Kidney epithelial cell (primary cell): Measurements from ENCODE around the gene ARHGEF19. TPM values are rescaled to one million over a fixed set of nuclear protein-coding genes. Genes with fewer than 3 reads are reported as not detected.
"Not testable (repeated sequence)": the region's sequence is repeated elsewhere in the genome, so short reads cannot be mapped to it uniquely, and the experiment has no call there.

Experiments
- DNase-seq: peaks from one replicate; pipeline ENCODE4 v3.0.0-alpha.2; 2010; ENCODE audit warnings: low read depth
- H3K27me3 ChIP-seq: 2 replicates; pipeline ENCODE4 v1.6.0; 2011; ENCODE audit warnings: low read length; ENCODE audit not compliant: control insufficient read depth, insufficient read depth
- H3K36me3 ChIP-seq: 2 replicates; pipeline ENCODE4 v1.5.1; 2011; ENCODE audit warnings: low read length; ENCODE audit not compliant: control insufficient read depth, insufficient read depth
- H3K4me3 ChIP-seq: 2 replicates; pipeline ENCODE4 v1.5.1; 2011; ENCODE audit warnings: low read depth, mild to moderate bottlenecking, control low read depth, low read length
- total RNA-seq: library from RNA; depleted of rRNA; stranded (reverse); fragments of >200 nt; gene quantifications from 2 replicates; pipeline ENCODE4 v1.2.3, GENCODE V29; 2015
- TF ChIP-seq, protein P1 (sequence below): IDR thresholded peaks from 2 replicates; pipeline ENCODE4 v1.5.1; 2011; ENCODE audit warnings: mild to moderate bottlenecking, moderate library complexity, low read length, control low read depth, inconsistent platforms; ENCODE audit not compliant: insufficient read depth, poor library complexity, severe bottlenecking

The ARHGEF19 gene
- total RNA-seq, 1 donor from 2014 or later: 5.6 TPM

DNA sequence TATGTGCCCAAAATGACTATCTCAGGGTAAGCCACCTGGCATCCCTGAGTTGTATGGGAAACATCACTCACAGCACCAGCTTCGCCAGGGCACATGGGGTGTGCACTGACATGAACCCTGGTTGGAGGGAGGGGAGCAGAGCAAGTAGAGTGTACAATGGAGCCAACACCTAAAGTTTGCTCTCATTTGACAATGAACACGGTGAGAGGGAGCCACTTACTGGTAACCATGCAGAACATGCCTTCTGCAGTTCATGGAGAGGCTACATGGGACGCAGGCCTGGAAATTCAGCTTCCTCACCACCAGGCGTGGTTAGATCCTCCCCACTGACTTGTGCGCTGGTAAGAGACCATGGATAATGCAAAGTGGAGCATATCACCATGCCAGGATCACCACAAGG is 34.5 kb upstream of the ARHGEF19 start:
- H3K27me3 ChIP-seq: no peaks in the 10 kb centered on the region

GRCh38 chr1:16246239-16246638 is 33.8 kb upstream of the ARHGEF19 start:
- not testable (repeated sequence) for H3K36me3 ChIP-seq, H3K27me3 ChIP-seq, H3K4me3 ChIP-seq, DNase-seq

More for the DNA sequence above, 34.5 kb upstream of the ARHGEF19 start:
- TF ChIP-seq, protein P1, sequence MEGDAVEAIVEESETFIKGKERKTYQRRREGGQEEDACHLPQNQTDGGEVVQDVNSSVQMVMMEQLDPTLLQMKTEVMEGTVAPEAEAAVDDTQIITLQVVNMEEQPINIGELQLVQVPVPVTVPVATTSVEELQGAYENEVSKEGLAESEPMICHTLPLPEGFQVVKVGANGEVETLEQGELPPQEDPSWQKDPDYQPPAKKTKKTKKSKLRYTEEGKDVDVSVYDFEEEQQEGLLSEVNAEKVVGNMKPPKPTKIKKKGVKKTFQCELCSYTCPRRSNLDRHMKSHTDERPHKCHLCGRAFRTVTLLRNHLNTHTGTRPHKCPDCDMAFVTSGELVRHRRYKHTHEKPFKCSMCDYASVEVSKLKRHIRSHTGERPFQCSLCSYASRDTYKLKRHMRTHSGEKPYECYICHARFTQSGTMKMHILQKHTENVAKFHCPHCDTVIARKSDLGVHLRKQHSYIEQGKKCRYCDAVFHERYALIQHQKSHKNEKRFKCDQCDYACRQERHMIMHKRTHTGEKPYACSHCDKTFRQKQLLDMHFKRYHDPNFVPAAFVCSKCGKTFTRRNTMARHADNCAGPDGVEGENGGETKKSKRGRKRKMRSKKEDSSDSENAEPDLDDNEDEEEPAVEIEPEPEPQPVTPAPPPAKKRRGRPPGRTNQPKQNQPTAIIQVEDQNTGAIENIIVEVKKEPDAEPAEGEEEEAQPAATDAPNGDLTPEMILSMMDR: no peak
- peaks cover 2% of the 10 kb centered on the region for H3K36me3 ChIP-seq
- no peak overlapping the region for H3K4me3 ChIP-seq
- no peak for DNase-seq

DNA sequence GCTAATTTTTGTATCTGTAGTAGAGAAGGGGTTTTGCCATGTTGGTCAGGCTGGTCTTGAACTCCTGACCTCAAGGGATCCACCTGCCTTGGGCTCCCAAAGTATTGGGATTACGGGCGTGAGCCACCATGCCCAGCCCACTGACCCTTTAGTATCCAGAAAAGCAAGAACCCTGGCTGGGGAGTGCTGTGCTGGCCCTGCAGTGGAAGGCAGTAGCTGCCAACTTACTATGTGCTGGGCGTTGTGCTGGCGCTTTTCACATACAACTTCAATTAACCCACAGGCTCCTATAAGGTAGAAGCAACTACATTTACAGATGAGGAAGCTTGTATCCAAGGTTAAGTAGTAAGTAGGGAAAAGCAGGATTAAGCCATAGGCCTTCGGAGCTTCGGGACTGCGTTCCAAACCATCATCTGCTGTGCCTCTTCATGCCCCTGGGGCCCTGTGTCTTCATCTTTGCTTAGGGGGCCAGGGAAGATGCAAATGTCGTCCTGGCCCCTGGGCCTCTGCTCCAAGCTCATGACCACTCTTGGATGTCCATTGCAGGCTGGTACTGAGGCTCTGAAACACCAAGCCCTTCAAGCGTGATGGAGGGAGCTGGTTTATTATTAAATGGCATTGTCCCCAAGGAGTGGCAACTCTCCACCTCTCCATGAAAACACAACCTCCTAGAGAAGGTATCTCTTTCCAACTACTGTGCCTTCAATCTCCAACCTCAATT is 33.2 kb upstream of the ARHGEF19 start:
- peaks cover 2% of the 10 kb centered on the region for H3K36me3 ChIP-seq
- TF ChIP-seq, protein P1: no peak
- no peak for DNase-seq
- H3K4me3 ChIP-seq: no peak overlapping the region
- no peaks in the 10 kb centered on the region for H3K27me3 ChIP-seq

GRCh38 chr1:16244650-16245285 is 32.3 kb upstream of the ARHGEF19 start:
- Histone ChIP-seq H3K36me3 (peaks cover 2% of the 10 kb centered on the region), H3K27me3 (no peaks in the 10 kb centered on the region), H3K4me3 (no peak overlapping the region)
- DNase-seq: no peak
- TF ChIP-seq, protein P1: no peak

GRCh38 chr1:16243936-16244649 is 31.6 kb upstream of the ARHGEF19 start:
- peak; percentile 32 for DNase-seq
- no peak overlapping the region for H3K4me3 ChIP-seq
- H3K36me3 ChIP-seq: peaks cover 2% of the 10 kb centered on the region
- H3K27me3 ChIP-seq: no peaks in the 10 kb centered on the region
- TF ChIP-seq, protein P1: peak; percentile 82

DNA sequence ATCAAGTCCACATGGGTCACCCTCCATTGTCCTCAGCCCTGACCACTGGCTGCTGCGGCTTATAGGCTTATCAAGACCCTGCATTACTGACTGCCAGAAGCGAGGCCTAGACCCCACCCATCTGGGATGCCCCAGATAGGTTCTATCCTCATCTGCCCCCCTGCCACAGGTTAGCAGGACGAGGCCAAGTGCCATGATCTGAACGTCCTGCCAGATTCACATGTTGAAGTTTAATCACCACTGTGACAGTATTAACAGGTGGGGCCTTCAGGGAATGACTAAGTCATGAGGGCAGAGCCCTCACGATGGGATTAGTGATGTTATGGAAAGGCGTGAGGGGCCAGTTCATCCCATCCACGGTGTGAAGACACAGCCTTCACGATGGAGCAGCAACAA is 30.8 kb upstream of the ARHGEF19 start:
- TF ChIP-seq, protein P1: no peak
- no peak overlapping the region for H3K4me3 ChIP-seq
- no peaks in the 10 kb centered on the region for H3K27me3 ChIP-seq
- H3K36me3 ChIP-seq: peaks cover 2% of the 10 kb centered on the region
- no peak for DNase-seq
